CD4-positive, alpha-beta T cell (primary cell): ENCODE results near the gene C1orf198. TPM values are rescaled to one million over a fixed set of nuclear protein-coding genes. Genes with fewer than 3 reads are reported as not detected.

Experiments used
- ATAC-seq: fragments of 200-7000 bp; cut with Tn5 transposase; one replicate; pipeline ENCODE4 v1.10.0; 2022; ENCODE audit warnings: mild to moderate bottlenecking; ENCODE audit not compliant: poor library complexity
- CTCF ChIA-PET: fragments of 350-600 bp; sonication (Branson Sonifier 250); formaldehyde crosslinking; loops from one replicate; lab custom pipeline; 2021; ENCODE audit warnings: antibody characterized with exemption, inconsistent platforms; lab: Charles Lee
- POLR2A ChIA-PET: fragments of 350-600 bp; sonication (Branson Sonifier 250); formaldehyde crosslinking; loops from one replicate; lab custom pipeline; 2021; ENCODE audit warnings: antibody characterized with exemption, inconsistent platforms; lab: Charles Lee
- DNase-seq, 14 experiments: peaks; one replicate each; pipeline ENCODE4 v3.0.0-alpha.2; 2013 to 2020; ENCODE audit warnings: mixed read lengths in 2 of 14
- H3K27ac ChIP-seq, 2 donors: one replicate each; pipeline versions ENCODE4 v1.5.1 to v1.7.0; 2013; ENCODE audit warnings: low read length in 2 of 2, low read depth in 1 of 2, mild to moderate bottlenecking in 1 of 2
- H3K27me3 ChIP-seq, 2 experiments: 1 replicate in 1 of 2; 2 replicates in 1 of 2; pipeline versions ENCODE4 v1.6.1 to v1.7.0; 2013; ENCODE audit warnings: low read length in 2 of 2, control low read depth in 1 of 2, mild to moderate bottlenecking in 1 of 2, moderate library complexity in 1 of 2; ENCODE audit not compliant: insufficient read depth in 2 of 2, control insufficient read depth in 1 of 2
- H3K36me3 ChIP-seq: one replicate; pipeline ENCODE4 v1.6.1; 2013; ENCODE audit warnings: low read length, control low read depth; ENCODE audit not compliant: insufficient read depth
- H3K4me1 ChIP-seq: one replicate; pipeline ENCODE4 v1.6.1; 2013; ENCODE audit warnings: low read length, control low read depth; ENCODE audit not compliant: insufficient read depth
- H3K4me3 ChIP-seq: one replicate; pipeline ENCODE4 v1.5.1; 2013; ENCODE audit warnings: mild to moderate bottlenecking, low read length, moderate library complexity
- H3K9me3 ChIP-seq, 2 experiments: 1 replicate in 1 of 2; 2 replicates in 1 of 2; pipeline versions ENCODE4 v1.6.1 to v1.7.0; 2013; ENCODE audit warnings: low read length in 2 of 2, mild to moderate bottlenecking in 2 of 2, control low read depth in 1 of 2, moderate library complexity in 1 of 2; ENCODE audit not compliant: control insufficient read depth in 1 of 2, insufficient read depth in 1 of 2
- H3K27ac Mint-ChIP-seq: one replicate; pipeline ENCODE4 v1.8.0; 2020; ENCODE audit warnings: mixed read lengths
- H3K27me3 Mint-ChIP-seq: one replicate; pipeline ENCODE4 v1.8.0; 2021; ENCODE audit warnings: mixed read lengths
- H3K36me3 Mint-ChIP-seq: one replicate; pipeline ENCODE4 v1.8.0; 2021; ENCODE audit warnings: low read depth, mixed read lengths
- H3K4me1 Mint-ChIP-seq: one replicate; pipeline ENCODE4 v1.8.0; 2021; ENCODE audit warnings: low read depth, mixed read lengths
- H3K4me3 Mint-ChIP-seq: one replicate; pipeline ENCODE4 v1.8.0; 2020; ENCODE audit warnings: mild to moderate bottlenecking, mixed read lengths
- H3K9me3 Mint-ChIP-seq: one replicate; pipeline ENCODE4 v1.8.0; 2020; ENCODE audit warnings: mixed read lengths
- CTCF ChIP-seq: fragments of 200-600 bp; IDR thresholded peaks from one replicate; pipeline ENCODE4 v1.8.0; 2022; ENCODE audit warnings: antibody characterized with exemption, mild to moderate bottlenecking
- intact Hi-C, 2 experiments: fragments of 100-400 bp; cut with DNase I in 1 of 2; cut with micrococcal nuclease in 1 of 2; formaldehyde crosslinking; loops; one replicate each; pipeline versions ENCODE4 v1.15.1 to v1.9.0; 2023 to 2025; cut with DNase I, micrococcal nuclease
- total RNA-seq, 174 experiments: library from RNA in 2 of 174; stranded (reverse) in 2 of 174; gene quantifications; one replicate each; pipeline ENCODE4 v1.2.3 and lab custom pipeline; 2021 to 2026

The C1orf198 gene
- total RNA-seq, 2 experiments from 2014 or later: 2.2 TPM

GRCh38 chr1:230901671-230902070 lies 33.4 kb upstream of the C1orf198 start:
- H3K27ac Mint-ChIP-seq: no peak overlapping the region

GRCh38 chr1:230900984-230901383 lies 32.7 kb upstream of the C1orf198 start:
- no peaks in the 10 kb centered on the region for H3K9me3 Mint-ChIP-seq
- no peak for ATAC-seq
- intact Hi-C loops: no loop called here
- POLR2A ChIA-PET: interaction anchor here (0.6 kb wide), 1 partner anchor 73 kb away, joined by 3 read pairs; no protein-coding TSS in a partner anchor
- H3K4me3 Mint-ChIP-seq: no peak overlapping the region
- Histone ChIP-seq H3K27ac (no peak overlapping the region), H3K36me3 (peaks cover 16% of the 10 kb centered on the region), H3K4me1 (no peaks in the 10 kb centered on the region), H3K27me3 (no peaks in the 10 kb centered on the region), H3K9me3 (no peaks in the 10 kb centered on the region), H3K4me3 (no peak overlapping the region)
- no peak for TF ChIP-seq CTCF
- H3K36me3 Mint-ChIP-seq: peaks cover 33% of the 10 kb centered on the region
- H3K4me1 Mint-ChIP-seq: no peaks in the 10 kb centered on the region
- CTCF ChIA-PET: no interaction called here
- H3K27me3 Mint-ChIP-seq: no peaks in the 10 kb centered on the region
- no peak for DNase-seq
- peak overlapping the region; percentile 28 for H3K27ac Mint-ChIP-seq

More at GRCh38 chr1:230901671-230902070, 33.4 kb upstream of the C1orf198 start:
- no peaks in the 10 kb centered on the region for H3K9me3 ChIP-seq
- H3K4me3 ChIP-seq: no peak overlapping the region
- H3K4me1 ChIP-seq: no peaks in the 10 kb centered on the region
- no peak for TF ChIP-seq CTCF
- CTCF ChIA-PET: interaction anchor here (0.7 kb wide), 1 partner anchor 168 kb away, joined by 5 read pairs; no protein-coding TSS in a partner anchor
- H3K4me3 Mint-ChIP-seq: no peak overlapping the region
- H3K4me1 Mint-ChIP-seq: no peaks in the 10 kb centered on the region
- peaks cover 22% of the 10 kb centered on the region for H3K36me3 ChIP-seq
- DNase-seq (no peak), ATAC-seq (no peak)
- intact Hi-C loops: no loop called here
- POLR2A ChIA-PET: no interaction called here
- no peaks in the 10 kb centered on the region for H3K27me3 ChIP-seq
- H3K9me3 Mint-ChIP-seq: no peaks in the 10 kb centered on the region
- H3K27me3 Mint-ChIP-seq: no peaks in the 10 kb centered on the region
- no peak overlapping the region for H3K27ac ChIP-seq
- peaks cover 40% of the 10 kb centered on the region for H3K36me3 Mint-ChIP-seq

DNA sequence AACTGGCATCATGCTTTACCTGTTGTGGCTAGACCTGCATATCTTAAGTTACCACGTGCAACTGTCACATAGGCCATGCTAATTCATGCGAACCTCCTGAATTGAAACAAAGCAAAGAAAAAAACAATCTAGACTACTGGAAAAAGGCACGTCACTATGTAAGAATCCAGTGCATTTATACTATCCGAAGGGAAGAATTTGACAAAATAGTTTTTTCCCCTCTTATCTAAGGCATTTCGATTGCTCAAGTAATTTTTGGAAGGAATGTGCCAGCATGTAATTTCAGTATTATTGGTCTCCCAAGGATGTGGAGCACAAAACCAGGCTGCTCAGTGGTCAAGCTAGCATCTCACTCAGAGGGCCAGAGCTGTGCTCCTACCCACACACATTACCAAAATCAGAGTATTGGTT lies 31.5 kb upstream of the C1orf198 start:
- POLR2A ChIA-PET: no interaction called here
- H3K27ac Mint-ChIP-seq: no peak overlapping the region

More for the DNA sequence above, 31.5 kb upstream of the C1orf198 start:
- H3K27ac ChIP-seq: no peak overlapping the region
- H3K4me3 ChIP-seq: no peak overlapping the region
- intact Hi-C loops: no loop called here
- H3K4me1 Mint-ChIP-seq: no peaks in the 10 kb centered on the region
- H3K36me3 ChIP-seq: peaks cover 4% of the 10 kb centered on the region
- no peaks in the 10 kb centered on the region for H3K9me3 ChIP-seq
- no peaks in the 10 kb centered on the region for H3K9me3 Mint-ChIP-seq
- no peak for ATAC-seq
- CTCF ChIA-PET: no interaction called here
- H3K36me3 Mint-ChIP-seq: peaks cover 22% of the 10 kb centered on the region
- H3K4me3 Mint-ChIP-seq: no peak overlapping the region
- TF ChIP-seq CTCF: no peak
- DNase-seq: no peak
- H3K27me3 ChIP-seq: no peaks in the 10 kb centered on the region
- no peaks in the 10 kb centered on the region for H3K4me1 ChIP-seq
- H3K27me3 Mint-ChIP-seq: no peaks in the 10 kb centered on the region
